Activated CD4-positive, alpha-beta T cell treated with anti-CD3 and anti-CD28 coated beads, Interleukin-2, amount 10 ng/mL, durations not matched to agents 7 days and 5 days (primary cell): Measurements from ENCODE around the gene SLC25A47. TPM values are rescaled to one million over a fixed set of nuclear protein-coding genes. Genes with fewer than 3 reads are reported as not detected.
"Not testable (repeated sequence)": the region's sequence is repeated elsewhere in the genome, so short reads cannot be mapped to it uniquely, and the experiment has no call there.

Experiments used
- CTCF ChIA-PET: fragments of 350-600 bp; sonication (Branson Sonifier 250); formaldehyde crosslinking; loops from one replicate; lab custom pipeline; 2021; ENCODE audit warnings: antibody characterized with exemption; lab: Charles Lee
- POLR2A ChIA-PET: fragments of 350-600 bp; sonication (Branson Sonifier 250); formaldehyde crosslinking; loops from one replicate; lab custom pipeline; 2021; ENCODE audit warnings: antibody characterized with exemption; lab: Charles Lee
- DNase-seq: peaks from one replicate; pipeline ENCODE4 v3.0.0-alpha.2; 2020
- H3K27ac Mint-ChIP-seq: one replicate; pipeline ENCODE4 v1.8.0; 2021; ENCODE audit warnings: mild to moderate bottlenecking, moderate library complexity, mixed read lengths
- H3K27me3 Mint-ChIP-seq: one replicate; pipeline ENCODE4 v1.8.0; 2021; ENCODE audit warnings: mixed read lengths
- H3K36me3 Mint-ChIP-seq: one replicate; pipeline ENCODE4 v1.8.0; 2021; ENCODE audit warnings: low read depth, mixed read lengths
- H3K4me1 Mint-ChIP-seq: one replicate; pipeline ENCODE4 v1.8.0; 2021; ENCODE audit warnings: mixed read lengths
- H3K4me3 Mint-ChIP-seq: one replicate; pipeline ENCODE4 v1.8.0; 2021; ENCODE audit warnings: mild to moderate bottlenecking, moderate library complexity, mixed read lengths
- H3K9me3 Mint-ChIP-seq: one replicate; pipeline ENCODE4 v1.8.0; 2021; ENCODE audit warnings: mixed read lengths
- total RNA-seq, 2 experiments: library from RNA; stranded (reverse); gene quantifications; one replicate each; pipeline ENCODE4 v1.2.3, GENCODE V29; 2021

Gene SLC25A47
- total RNA-seq, 2 experiments from 2014 or later = not detected

- DNase-seq, H3K4me3 Mint-ChIP-seq, POLR2A ChIA-PET, H3K36me3 Mint-ChIP-seq, H3K9me3 Mint-ChIP-seq, H3K4me1 Mint-ChIP-seq: not testable (repeated sequence)
- H3K27ac Mint-ChIP-seq = peak overlapping the region; percentile 42
- H3K27me3 Mint-ChIP-seq = peaks cover 30% of the 10 kb centered on the region
- CTCF ChIA-PET = interaction anchor here (0.8 to 1.0 kb wide), 2 partner anchors 17 to 49 kb away, joined by 3 read pairs; no protein-coding TSS in a partner anchor
Observed at GRCh38 chr14:100312110-100312876, 10.8 kb upstream of the SLC25A47 start.

- Mint-ChIP-seq H3K36me3 (no peaks in the 10 kb centered on the region), H3K4me1 (peaks cover 3% of the 10 kb centered on the region), H3K27ac (no peak overlapping the region), H3K9me3 (no peaks in the 10 kb centered on the region), H3K27me3 (peaks cover 24% of the 10 kb centered on the region), H3K4me3 (no peak overlapping the region)
- ChIA-PET CTCF (interaction anchor here (0.8 to 1.3 kb wide), 3 partner anchors 18 to 51 kb away, joined by 3 read pairs; no protein-coding TSS in a partner anchor), POLR2A (no interaction called here)
- no peak for DNase-seq
Observed at GRCh38 chr14:100312877-100313400, 10.2 kb upstream of the SLC25A47 start.

DNA sequence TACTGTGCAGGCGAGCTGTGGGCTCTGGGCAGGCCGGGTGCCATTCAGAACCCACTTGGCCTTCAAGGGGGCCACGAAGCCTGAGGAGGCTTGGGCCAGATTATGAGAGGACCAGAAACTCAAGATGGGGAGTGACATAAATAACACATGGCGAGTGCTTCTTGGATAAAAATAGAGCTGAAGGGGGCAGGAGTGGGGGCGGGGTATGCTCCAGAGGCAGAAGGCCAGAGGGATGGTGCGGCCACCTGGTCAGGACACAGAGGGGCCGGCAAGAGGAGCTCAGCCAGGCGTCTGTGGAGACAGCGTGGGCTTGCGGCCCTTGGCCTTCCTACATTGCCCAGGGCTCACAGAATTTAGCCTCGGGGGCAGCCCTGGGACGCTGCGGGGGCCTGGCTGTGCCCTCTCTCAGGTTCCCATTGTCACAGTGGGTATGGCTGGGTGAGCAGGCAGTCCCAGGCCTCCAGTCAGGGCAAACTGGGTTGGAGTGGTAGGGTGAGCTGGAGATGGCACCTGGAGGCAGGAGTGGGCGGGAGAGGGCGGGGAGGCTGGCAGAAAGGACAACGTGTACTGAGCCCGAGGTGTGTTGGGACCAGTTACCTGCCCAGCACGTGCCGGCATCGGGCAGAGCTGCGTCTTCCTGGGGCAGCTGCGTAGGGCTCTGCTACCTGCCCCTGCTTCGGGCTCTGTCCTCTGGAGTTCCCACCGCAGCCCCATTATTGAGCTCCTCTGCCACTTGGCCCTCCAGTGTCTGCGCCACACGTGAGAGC, 9.5 kb upstream of the SLC25A47 start:
- no peaks in the 10 kb centered on the region for H3K36me3 Mint-ChIP-seq
- H3K27ac Mint-ChIP-seq = no peak overlapping the region
- POLR2A ChIA-PET = no interaction called here
- peaks cover 17% of the 10 kb centered on the region for H3K27me3 Mint-ChIP-seq
- DNase-seq = no peak
- CTCF ChIA-PET = interaction anchor here (0.6 to 1.3 kb wide), 3 partner anchors 50 to 342 kb away, joined by 3 read pairs; no protein-coding TSS in a partner anchor
- no peak overlapping the region for H3K4me3 Mint-ChIP-seq
- H3K9me3 Mint-ChIP-seq = no peaks in the 10 kb centered on the region
- H3K4me1 Mint-ChIP-seq = peaks cover 4% of the 10 kb centered on the region

- Mint-ChIP-seq H3K27me3 (peaks cover 11% of the 10 kb centered on the region), H3K4me1 (peaks cover 4% of the 10 kb centered on the region), H3K36me3 (no peaks in the 10 kb centered on the region), H3K27ac (no peak overlapping the region), H3K4me3 (no peak overlapping the region), H3K9me3 (no peaks in the 10 kb centered on the region)
- DNase-seq = no peak
- ChIA-PET POLR2A (no interaction called here), CTCF (interaction anchor here (1.1 kb wide), 1 partner anchor 63 kb away, joined by 3 read pairs; no protein-coding TSS in a partner anchor)
Observed at GRCh38 chr14:100314724-100315123, 8.4 kb upstream of the SLC25A47 start.

- Mint-ChIP-seq H3K27ac (no peak overlapping the region), H3K4me1 (peaks cover 4% of the 10 kb centered on the region), H3K9me3 (no peaks in the 10 kb centered on the region), H3K36me3 (no peaks in the 10 kb centered on the region), H3K4me3 (no peak overlapping the region), H3K27me3 (peaks cover under 1% of the 10 kb centered on the region)
- CTCF ChIA-PET = interaction anchor here (0.6 kb wide), 1 partner anchor 74 kb away, joined by 4 read pairs; no protein-coding TSS in a partner anchor
- DNase-seq = no peak
- POLR2A ChIA-PET = no interaction called here
Observed at GRCh38 chr14:100317389-100317788, 5.8 kb upstream of the SLC25A47 start.

DNA sequence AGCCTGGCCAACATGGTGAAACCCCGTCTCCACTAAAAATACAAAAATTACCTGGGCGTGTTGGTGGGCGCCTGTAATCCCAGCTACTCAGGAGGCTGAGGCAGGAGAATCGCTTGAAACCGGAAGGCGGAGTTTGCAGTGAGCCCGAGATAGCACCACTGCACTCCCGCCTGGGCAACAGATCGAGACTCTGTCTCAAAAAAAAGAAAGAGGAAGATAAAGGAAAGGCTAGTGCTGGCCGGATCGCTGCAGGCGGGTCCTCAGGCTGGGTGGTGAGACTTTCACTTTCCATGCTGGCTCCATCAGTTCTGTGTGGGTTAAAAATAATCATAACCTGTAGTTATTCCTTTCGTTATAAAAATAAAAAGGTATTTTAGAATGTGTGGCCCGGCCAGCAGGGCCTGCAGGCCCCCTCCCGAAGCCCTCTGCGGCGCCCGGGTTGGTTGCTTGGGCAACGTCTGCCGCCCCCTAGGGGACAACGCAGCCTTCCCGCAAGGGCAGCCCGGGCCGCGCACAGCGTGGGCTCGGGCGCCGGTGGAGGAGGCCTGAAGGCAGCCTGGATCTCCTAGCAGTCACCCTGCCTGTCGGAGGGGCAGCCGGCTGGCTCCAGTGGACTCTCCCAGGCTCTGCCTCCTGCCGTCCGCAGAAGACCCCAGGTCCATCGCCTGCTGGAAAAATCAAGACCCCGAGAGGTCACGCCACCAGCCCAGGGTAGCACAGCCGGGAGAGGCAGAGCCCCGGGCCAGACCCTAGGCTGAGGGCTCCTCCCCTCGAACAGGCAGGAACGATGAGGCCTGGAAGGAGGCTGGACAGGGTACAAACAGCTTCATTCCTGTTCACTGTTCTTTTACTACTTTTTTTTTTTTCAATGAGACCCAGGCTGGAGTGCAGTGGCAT, 5.0 kb upstream of the SLC25A47 start:
- no peaks in the 10 kb centered on the region for H3K36me3 Mint-ChIP-seq
- CTCF ChIA-PET = interaction anchor here (0.6 to 1.0 kb wide), 7 partner anchors 8 to 181 kb away, joined by 3 to 5 read pairs (median 3); no protein-coding TSS in a partner anchor
- DNase-seq = peak; percentile 63
- peak overlapping the region; percentile 48 for H3K4me3 Mint-ChIP-seq
- no peaks in the 10 kb centered on the region for H3K27me3 Mint-ChIP-seq
- H3K9me3 Mint-ChIP-seq = no peaks in the 10 kb centered on the region
- H3K4me1 Mint-ChIP-seq = peaks cover 4% of the 10 kb centered on the region
- peak overlapping the region; percentile 25 for H3K27ac Mint-ChIP-seq
- POLR2A ChIA-PET = interaction anchor here (0.6 kb wide), 1 partner anchor 37 kb away, joined by 7 read pairs; no protein-coding TSS in a partner anchor

- peaks cover 4% of the 10 kb centered on the region for H3K4me1 Mint-ChIP-seq
- POLR2A ChIA-PET = no interaction called here
- no peak overlapping the region for H3K4me3 Mint-ChIP-seq
- no peaks in the 10 kb centered on the region for H3K27me3 Mint-ChIP-seq
- H3K27ac Mint-ChIP-seq = no peak overlapping the region
- no peak for DNase-seq
- CTCF ChIA-PET = no interaction called here
- H3K36me3 Mint-ChIP-seq = no peaks in the 10 kb centered on the region
- no peaks in the 10 kb centered on the region for H3K9me3 Mint-ChIP-seq
Observed at GRCh38 chr14:100320157-100320856, 2.8 kb upstream of the SLC25A47 start.

DNA sequence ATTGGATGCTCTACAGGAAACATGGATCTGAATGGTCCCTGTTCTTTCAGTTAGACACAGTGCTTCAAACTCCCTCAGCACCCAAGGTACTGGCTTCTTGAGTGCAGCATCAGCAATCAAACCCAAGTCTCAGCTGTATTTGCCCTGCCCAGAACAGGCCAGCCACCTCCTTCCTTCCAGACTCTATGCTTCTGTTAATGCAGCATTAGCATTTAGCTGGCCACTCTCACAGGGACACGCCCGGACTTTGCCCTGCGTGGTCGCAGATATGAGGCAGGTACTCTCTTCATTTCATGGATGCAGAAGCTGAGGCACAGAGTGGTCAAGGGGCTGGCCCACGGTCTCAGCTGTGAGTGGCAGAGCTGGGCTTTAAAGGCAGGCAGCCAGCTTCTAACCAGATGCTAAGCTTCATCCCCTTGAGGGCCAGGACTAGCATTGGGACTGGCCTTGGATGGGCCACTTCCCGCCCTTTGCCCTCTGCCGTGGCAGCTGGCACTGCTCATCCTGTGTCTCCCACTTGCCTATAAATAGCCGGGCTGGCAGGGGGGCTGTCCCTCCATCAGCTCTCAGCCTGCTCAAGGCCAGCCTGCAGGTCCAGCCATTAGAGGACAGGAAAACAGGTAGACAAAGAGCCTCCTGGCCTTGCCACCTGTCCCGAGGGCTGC, 1.5 kb upstream of the SLC25A47 start:
- Mint-ChIP-seq H3K27ac (no peak overlapping the region), H3K9me3 (no peaks in the 10 kb centered on the region), H3K27me3 (no peaks in the 10 kb centered on the region), H3K4me1 (peaks cover 4% of the 10 kb centered on the region), H3K36me3 (no peaks in the 10 kb centered on the region), H3K4me3 (no peak overlapping the region)
- DNase-seq = no peak
- ChIA-PET POLR2A (no interaction called here), CTCF (interaction anchor here (0.6 kb wide), 1 partner anchor 8 kb away, joined by 3 read pairs; no protein-coding TSS in a partner anchor)

DNA sequence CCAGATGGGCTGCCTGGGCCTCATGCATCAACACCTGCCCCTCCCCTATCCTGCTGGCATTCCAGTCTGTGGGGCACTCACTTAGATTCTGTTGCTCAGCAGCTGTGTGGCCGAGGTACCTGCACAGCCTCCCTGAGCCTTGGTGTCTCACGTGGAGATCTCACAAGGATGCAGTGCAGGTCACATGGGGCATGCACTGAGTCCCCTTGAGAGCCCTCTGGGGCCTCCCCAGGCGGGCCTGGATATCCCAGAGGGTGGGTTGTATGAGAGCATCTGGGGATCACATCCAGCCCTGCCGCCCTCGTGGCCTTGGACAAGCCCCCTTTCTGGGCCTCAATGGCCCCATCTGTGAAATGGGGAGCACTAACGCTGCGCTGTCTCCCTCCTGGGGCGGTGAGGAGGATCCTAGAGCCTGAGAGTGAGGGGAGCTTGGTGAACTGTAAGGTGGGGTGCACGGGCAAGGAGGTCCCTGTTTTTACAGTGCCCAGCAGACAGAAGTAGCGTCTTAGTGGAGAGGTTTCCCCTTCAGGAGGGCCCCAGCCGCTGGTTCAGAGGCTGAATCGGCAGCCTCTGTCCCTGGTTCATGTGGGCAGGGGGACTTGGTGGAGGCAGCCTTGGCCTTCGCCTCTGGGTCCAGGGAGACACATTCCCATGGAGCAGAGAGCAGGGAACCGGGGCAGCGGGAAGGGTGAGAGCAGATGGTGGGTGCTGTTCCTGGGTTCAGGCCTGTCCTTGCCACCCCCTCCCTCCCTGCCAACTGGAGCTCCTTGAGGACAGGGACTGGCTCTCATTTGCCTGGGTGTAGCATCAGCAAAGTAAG, 791 bp upstream of the SLC25A47 start:
- Mint-ChIP-seq H3K9me3 (no peaks in the 10 kb centered on the region), H3K27ac (no peak overlapping the region), H3K4me3 (no peak overlapping the region), H3K4me1 (peaks cover 4% of the 10 kb centered on the region), H3K27me3 (no peaks in the 10 kb centered on the region), H3K36me3 (no peaks in the 10 kb centered on the region)
- ChIA-PET POLR2A (no interaction called here), CTCF (interaction anchor here (0.7 to 1.2 kb wide), 2 partner anchors 38 to 39 kb away, joined by 3 read pairs; no protein-coding TSS in a partner anchor)
- no peak for DNase-seq

DNA sequence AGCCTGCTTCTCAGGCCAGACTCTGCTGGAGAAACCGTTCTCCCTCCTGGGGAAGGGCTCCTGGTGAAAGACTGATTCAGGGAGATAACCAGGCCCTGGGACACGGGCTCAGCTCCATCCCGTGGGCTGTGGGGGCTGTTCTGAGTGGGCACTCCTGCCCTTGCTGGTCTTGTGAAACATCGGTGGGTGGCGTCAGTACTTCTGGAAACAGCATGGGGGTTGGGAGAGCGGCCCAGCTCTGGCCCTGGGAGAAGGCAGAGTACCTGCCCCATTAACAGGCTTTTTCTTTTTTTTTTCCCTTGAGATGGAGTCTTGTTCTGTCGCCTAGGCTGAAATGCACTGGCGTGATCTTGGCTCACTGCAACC, 786 bp downstream of the SLC25A47 start:
- no peak for DNase-seq
- ChIA-PET POLR2A (no interaction called here), CTCF (interaction anchor here (0.6 to 1.3 kb wide), 3 partner anchors 8 to 54 kb away, joined by 3 to 4 read pairs (median 3); no protein-coding TSS in a partner anchor)
- no peaks in the 10 kb centered on the region for H3K36me3 Mint-ChIP-seq
- no peaks in the 10 kb centered on the region for H3K27me3 Mint-ChIP-seq
- H3K4me3 Mint-ChIP-seq = no peak overlapping the region
- peak overlapping the region; percentile 25 for H3K27ac Mint-ChIP-seq
- H3K9me3 Mint-ChIP-seq = no peaks in the 10 kb centered on the region
- H3K4me1 Mint-ChIP-seq = no peaks in the 10 kb centered on the region
